Prostate gland (tissue), 2 donors: ENCODE data around the gene ATP1A1. TPM values are rescaled to one million over a fixed set of nuclear protein-coding genes. Genes with fewer than 3 reads are reported as not detected.
A peak's percentile ranks its signal among the peaks of the same experiment; 100 is the strongest.

ENCODE experiments used
- DNase-seq: peaks from one replicate; pipeline ENCODE4 v3.0.0-alpha.2; 2019; ENCODE audit warnings: low spot score
- H3K27ac ChIP-seq, 2 donors: fragments of 200-600 bp; sonication (generic); 2 replicates each; pipeline ENCODE4 v1.5.1; 2017 to 2019
- H3K27me3 ChIP-seq: fragments of 200-600 bp; sonication (generic); replicated peaks from 2 replicates; pipeline ENCODE4 v1.5.1; 2019; ENCODE audit not compliant: insufficient read depth
- H3K36me3 ChIP-seq, 2 donors: fragments of 200-600 bp; sonication (generic); 1 replicate in 1 of 2; 2 replicates in 1 of 2; pipeline versions ENCODE4 v1.5.1 to v1.8.1; 2017 to 2019
- H3K4me1 ChIP-seq: fragments of 200-600 bp; sonication (generic); replicated peaks from 2 replicates; pipeline ENCODE4 v1.5.1; 2019
- H3K4me3 ChIP-seq, 2 donors: fragments of 200-600 bp; sonication (generic); 2 replicates each; pipeline ENCODE4 v1.5.1; 2017 to 2019
- H3K9me3 ChIP-seq: fragments of 200-600 bp; sonication (generic); 2 replicates; pipeline ENCODE4 v1.5.1; 2017
- CTCF ChIP-seq, 4 experiments: fragments of 200-600 bp in 2 of 4; fragments of 450-650 bp in 2 of 4; sonication (generic) in 2 of 4; IDR thresholded peaks; 1 replicate in 3 of 4; 2 replicates in 1 of 4; pipeline ENCODE4 v1.5.1; 2016 to 2019; ENCODE audit warnings: antibody characterized with exemption in 4 of 4, mild to moderate bottlenecking in 2 of 4, moderate library complexity in 2 of 4
- POLR2A ChIP-seq: fragments of 450-650 bp; IDR thresholded peaks from one replicate; pipeline ENCODE4 v1.6.1; 2016; ENCODE audit warnings: antibody characterized with exemption, mild to moderate bottlenecking
- POLR2AphosphoS5 ChIP-seq: sonication (generic); formaldehyde crosslinking; IDR thresholded peaks from one replicate; pipeline ENCODE4 v1.6.1; 2017; ENCODE audit warnings: antibody characterized with exemption
- WGBS: methylation state at CpG from one replicate; pipeline ENCODE4 v1.1.5; 2018; 5-methylcytosine and 5-hydroxymethylcytosine counted together
- intact Hi-C: fragments of 100-400 bp; cut with DNase I; formaldehyde crosslinking; loops from one replicate; pipeline ENCODE4 v1.14.2; 2022
- total RNA-seq, 2 donors: library from RNA; depleted of rRNA; stranded (reverse); fragments of >200 nt; gene quantifications; one replicate each; pipeline ENCODE4 v1.1.0, GENCODE V29; 2016

The ATP1A1 gene
- total RNA-seq, 2 donors from 2014 or later = 365 to 536 TPM

- peak; percentile 4 for DNase-seq
- Histone ChIP-seq H3K4me3 (peak overlapping the region; percentile 64 to 78), H3K27ac (peak overlapping the region; percentile 58 to 77), H3K36me3 (no peaks in the 10 kb centered on the region), H3K27me3 (no peaks in the 10 kb centered on the region), H3K4me1 (no peaks in the 10 kb centered on the region), H3K9me3 (no peaks in the 10 kb centered on the region)
- no peak for TF ChIP-seq CTCF (IDR thresholded peaks at IDR 0.05)
- TF ChIP-seq POLR2AphosphoS5 = no peak
- no peak for TF ChIP-seq POLR2A
- intact Hi-C loops = loop anchor here (5.0 kb wide), 2 partner anchors 40 to 65 kb away; no protein-coding TSS in a partner anchor
- WGBS = 50% methylated on average over 6 of the region's 6 CpGs
Measured at GRCh38 chr1:116417678-116418077, 44.6 kb downstream of the ATP1A1 start.

GRCh38 chr1:116418091-116418830 is 45.2 kb downstream of the ATP1A1 start:
- WGBS = under 1% methylated on average over 32 of the region's 48 CpGs
- peak; percentile 78 for TF ChIP-seq POLR2AphosphoS5
- peak; percentile 36 for TF ChIP-seq POLR2A
- peak in 3 of 4 experiments; percentile 12 to 21 (median 14) for TF ChIP-seq CTCF (IDR thresholded peaks at IDR 0.05)
- Histone ChIP-seq H3K36me3 (no peaks in the 10 kb centered on the region), H3K9me3 (no peaks in the 10 kb centered on the region), H3K4me1 (no peaks in the 10 kb centered on the region), H3K27ac (peak overlapping the region; percentile 58 to 77), H3K27me3 (no peaks in the 10 kb centered on the region), H3K4me3 (peak overlapping the region; percentile 64 to 78)
- peak; percentile 76 for DNase-seq
- intact Hi-C loops = loop anchor here (5.0 kb wide), 2 partner anchors 41 to 64 kb away; no protein-coding TSS in a partner anchor

GRCh38 chr1:116420417-116421200 is 47.6 kb downstream of the ATP1A1 start:
- Histone ChIP-seq H3K4me3 (no peak overlapping the region), H3K4me1 (no peaks in the 10 kb centered on the region), H3K27me3 (no peaks in the 10 kb centered on the region), H3K27ac (peak overlapping the region in 1 of 2 donors; percentile 42), H3K9me3 (no peaks in the 10 kb centered on the region), H3K36me3 (no peaks in the 10 kb centered on the region)
- intact Hi-C loops = no loop called here
- DNase-seq = no peak
- TF ChIP-seq POLR2AphosphoS5 (peak; percentile 40), POLR2A (no peak), CTCF (IDR thresholded peaks at IDR 0.05) (no peak)
- 74% methylated on average over 2 of the region's 2 CpGs for WGBS

GRCh38 chr1:116424438-116424837 is 51.4 kb downstream of the ATP1A1 start:
- Histone ChIP-seq H3K9me3 (no peaks in the 10 kb centered on the region), H3K27ac (no peak overlapping the region), H3K4me3 (no peak overlapping the region), H3K27me3 (no peaks in the 10 kb centered on the region), H3K4me1 (no peaks in the 10 kb centered on the region), H3K36me3 (no peaks in the 10 kb centered on the region)
- TF ChIP-seq POLR2AphosphoS5 (no peak), CTCF (IDR thresholded peaks at IDR 0.05) (no peak), POLR2A (no peak)
- intact Hi-C loops = no loop called here
- WGBS = 87% methylated on average over 5 of the region's 5 CpGs
- DNase-seq = no peak
